Heart left ventricle (tissue), 16 donors: ENCODE data around the gene UFL1. TPM values are rescaled to one million over a fixed set of nuclear protein-coding genes. Genes with fewer than 3 reads are reported as not detected.
A peak's percentile ranks its signal among the peaks of the same experiment; 100 is the strongest.
"Not testable (repeated sequence)": the region's sequence is repeated elsewhere in the genome, so short reads cannot be mapped to it uniquely, and the experiment has no call there.

Source experiments
- ATAC-seq, 4 donors: fragments of 200-7000 bp; cut with Tn5 transposase; one replicate each; pipeline ENCODE4 v1.9.1; 2020 to 2022; ENCODE audit warnings: moderate library complexity in 4 of 4, mild to moderate bottlenecking in 3 of 4, moderate number of reproducible peaks in 1 of 4
- DNase-seq, 5 donors: peaks; one replicate each; pipeline ENCODE4 v3.0.0-alpha.2; 2020
- H3K27ac ChIP-seq, 12 donors: fragments of 200-600 bp; sonication (generic) in 4 of 12; one replicate each; pipeline versions ENCODE4 v1.5.0 to v1.8.0; 2016 to 2022; ENCODE audit warnings: mild to moderate bottlenecking in 2 of 12
- H3K27me3 ChIP-seq, 9 donors: fragments of 200-600 bp; sonication (generic) in 2 of 9; one replicate each; pipeline versions ENCODE4 v1.5.1 to v1.8.0; 2016 to 2022; ENCODE audit warnings: mild to moderate bottlenecking in 3 of 9
- H3K36me3 ChIP-seq, 9 donors: fragments of 200-600 bp; sonication (generic) in 2 of 9; one replicate each; pipeline versions ENCODE4 v1.5.0 to v1.8.0; 2018 to 2022; ENCODE audit warnings: mild to moderate bottlenecking in 2 of 9
- H3K4me1 ChIP-seq, 12 donors: fragments of 200-600 bp; sonication (generic) in 4 of 12; one replicate each; pipeline versions ENCODE4 v1.5.0 to v1.8.0; 2016 to 2022; ENCODE audit warnings: mild to moderate bottlenecking in 3 of 12
- H3K4me3 ChIP-seq, 12 donors: fragments of 200-600 bp; sonication (generic) in 4 of 12; one replicate each; pipeline versions ENCODE4 v1.5.0 to v1.8.0; 2017 to 2022; ENCODE audit warnings: mild to moderate bottlenecking in 9 of 12, moderate library complexity in 4 of 12
- H3K9me3 ChIP-seq, 12 donors: fragments of 200-600 bp; sonication (generic) in 4 of 12; one replicate each; pipeline versions ENCODE4 v1.5.0 to v1.8.0; 2016 to 2022; ENCODE audit warnings: mild to moderate bottlenecking in 1 of 12
- CTCF ChIP-seq, 12 donors: fragments of 200-600 bp; sonication (generic) in 4 of 12; IDR thresholded peaks; one replicate each; pipeline versions ENCODE4 v1.5.0 to v1.8.0; 2018 to 2022; ENCODE audit warnings: antibody characterized with exemption in 12 of 12, mild to moderate bottlenecking in 5 of 12
- POLR2A ChIP-seq, 2 donors: fragments of 450-650 bp; IDR thresholded peaks; one replicate each; pipeline ENCODE4 v1.6.1; 2017; ENCODE audit warnings: antibody characterized with exemption in 2 of 2, mild to moderate bottlenecking in 2 of 2, moderate library complexity in 2 of 2
- WGBS, 4 donors: extraction: QIAGEN DNeasy Blood & Tissue Kit in 2 of 4; methylation state at CpG; one replicate each; pipeline versions ENCODE4 v1.1.5 to v1.1.7; 2013 to 2018; 5-methylcytosine and 5-hydroxymethylcytosine counted together
- intact Hi-C, 10 donors: fragments of 100-400 bp; cut with DNase I; formaldehyde crosslinking; loops; one replicate each; pipeline versions ENCODE4 v1.11.1 to v1.14.2; 2022
- long read RNA-seq, 3 donors: library from polyadenylated mRNA; unstranded; transcript quantifications; one replicate each; pipeline ENCODE4 v2.0.0, GENCODE V29; 2020 to 2021
- polyA plus RNA-seq, 2 donors: library from polyadenylated mRNA; stranded (reverse); fragments of 200-250 nt; gene quantifications; one replicate each; pipeline ENCODE4 v1.2.3, GENCODE V29; 2013
- total RNA-seq, 9 donors: library from RNA; depleted of rRNA in 2 of 9; stranded (reverse); fragments of >200 nt in 2 of 9; fragmentation: NEBNext Ultra II Directional in 3 of 9; extraction: Animal tissue kit (Norgen Biotek cat#: 25700) in 3 of 9; gene quantifications; one replicate each; pipeline versions ENCODE4 v1.1.0 to v1.2.4, GENCODE V29; 2016 to 2023
- donor health status: ischemic (EF 13 %, LVEDD 7.1; RV severe dilation, severe dysfunction).
- donor health status: healthy with polysubstance abuse.
- donor health status: DM: no; HTN: yes; CAD: no.
- donor health status: DM: no; HTN: no; CAD: no.
- donor health status: ischemic (EF 25% LVEDD 6.9; RV normal size, moderate dysfunction).
- donor health status: ischemic (EF 25% LVEDD 5.7; RV mildly dilated, moderate dysfunction).
- donor health status: healthy.
- donor health status: DM: yes; HTN: yes; CAD: no.
- donor health status: ischemic (EF 35%, LVEDD 5.7; RV mildly dilated, moderate dysfunction).
- donor health status: nonischemic (EF 11% LVEDD 7.7; RV severe dilation, severe dysfunction).
- donor health status: DM: yes; HTN: yes; CAD: no.
- donor health status: PGD.
- donor health status: ischemic (EF 29% LVEDD 5.4; RV normal size, mild dysfunction).
- donor health status: nonischemic (EF 23%, LVEDD 6.1; RV moderate dilation, normal function).

UFL1 gene
- total RNA-seq (10 to 100 TPM; 19.0 to 30.3 (median 24.8) TPM), polyA plus RNA-seq (10 to 100 TPM; 10.3 to 15.1 TPM)
- long read RNA-seq, donor 1, full-length matches to known transcripts = 9 of 35 reads
- long read RNA-seq, donor 1, partial matches to known transcripts = 24 of 35 reads
- long read RNA-seq, donor 1, other reads (novel, unspliced or antisense) = 2 of 35 reads
- long read RNA-seq, donor 2, full-length matches to known transcripts = 14 of 126 reads
- long read RNA-seq, donor 2, partial matches to known transcripts = 104 of 126 reads
- long read RNA-seq, donor 2, other reads (novel, unspliced or antisense) = 8 of 126 reads
- long read RNA-seq, donor 3, full-length matches to known transcripts = 9 of 31 reads
- long read RNA-seq, donor 3, partial matches to known transcripts = 20 of 31 reads
- long read RNA-seq, donor 3, other reads (novel, unspliced or antisense) = 2 of 31 reads

DNA sequence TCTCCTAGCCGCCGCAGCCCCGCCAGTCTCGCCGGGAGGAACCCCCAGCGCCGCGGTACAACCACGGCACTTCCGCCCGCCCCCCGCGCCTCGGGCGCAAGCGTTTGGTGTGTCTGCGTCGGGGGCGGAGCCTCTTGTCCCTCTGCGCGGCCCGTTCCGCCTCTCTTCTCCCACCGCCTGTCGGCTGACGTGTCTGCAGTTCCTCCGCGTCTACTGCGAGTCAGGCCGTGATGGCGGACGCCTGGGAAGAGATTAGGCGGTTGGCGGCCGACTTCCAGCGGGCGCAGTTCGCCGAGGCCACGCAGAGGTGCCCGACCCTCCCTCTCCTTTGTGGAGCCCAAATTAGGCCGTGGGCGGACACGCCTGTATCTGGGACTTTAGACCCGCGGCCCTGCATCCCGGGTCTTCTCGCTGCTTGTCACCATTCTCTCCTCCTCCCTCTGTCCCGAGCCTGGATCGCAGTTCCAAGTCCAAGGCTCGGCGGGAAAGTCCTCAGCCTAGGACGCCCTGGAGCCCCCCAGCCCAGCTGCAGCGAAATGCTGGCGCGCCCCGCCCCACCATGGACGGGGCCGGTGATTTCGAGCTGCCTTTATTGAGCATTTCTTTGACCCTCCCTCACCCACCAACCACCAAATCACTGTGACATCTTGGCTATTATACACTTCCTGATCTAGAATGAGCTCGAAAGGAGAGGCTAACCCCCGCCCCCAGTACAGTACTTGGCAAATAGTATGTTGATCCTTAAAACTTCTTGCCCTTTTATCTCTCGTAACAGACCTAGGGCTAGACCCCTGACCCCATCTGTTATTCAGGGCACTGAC is at the start of gene UFL1:
Gene UFL1 (plus strand): TSS at position 163 of the 821 bp plus-strand sequence. CDS start 68 bp downstream, at position 231.
- DNase-seq = peak; percentile 95 to 97 (median 96)
- H3K4me3 ChIP-seq = peak within 1 kb of the TSS; percentile 70 to 93 (median 84)
- ATAC-seq = peak; percentile 100

GRCh38 chr6:96472291-96472690 is 49.3 kb upstream of the UFL1 start:
- intact Hi-C loops, H3K4me3 ChIP-seq, H3K36me3 ChIP-seq, DNase-seq, H3K4me1 ChIP-seq, ATAC-seq, H3K27me3 ChIP-seq, H3K27ac ChIP-seq: not testable (repeated sequence)
- peaks cover 0 to 30% (median 2%) of the 10 kb centered on the region in 12 donors for H3K9me3 ChIP-seq
- whole genome bisulfite sequencing, 4 donors = 42 to 54% (median 51%) methylated on average over 2 of the region's 2 CpGs

More for the DNA sequence above, at the start of gene UFL1:
- H3K4me1 ChIP-seq = peaks cover 0 to 31% (median 24%) of the 10 kb centered on the region in 12 donors
- H3K9me3 ChIP-seq = no peaks in the 10 kb centered on the region
- H3K27ac ChIP-seq = peak within 1 kb of the TSS; percentile 83 to 98 (median 96)
- peaks cover 0 to 35% (median 30%) of the 10 kb centered on the region in 9 donors for H3K36me3 ChIP-seq
- WGBS, 4 donors = 0 to 1% (median 0%) methylated on average over 50 to 63 of the region's 63 CpGs
- intact Hi-C loops = loop anchor here in 2 of 10 donors (10.0 kb wide), 2 partner anchors 373 to 947 kb away; partner anchors contain the start of genes NDUFAF4 (in 2 of the 2) and MANEA (in 1 of the 2)
- H3K27me3 ChIP-seq = no peaks in the 10 kb centered on the region
- TF ChIP-seq CTCF (IDR thresholded peaks at IDR 0.05) (peak in 1 of 12 donors; percentile 40), POLR2A (IDR thresholded peaks at IDR 0.05) (peak; percentile 32 to 81)

DNA sequence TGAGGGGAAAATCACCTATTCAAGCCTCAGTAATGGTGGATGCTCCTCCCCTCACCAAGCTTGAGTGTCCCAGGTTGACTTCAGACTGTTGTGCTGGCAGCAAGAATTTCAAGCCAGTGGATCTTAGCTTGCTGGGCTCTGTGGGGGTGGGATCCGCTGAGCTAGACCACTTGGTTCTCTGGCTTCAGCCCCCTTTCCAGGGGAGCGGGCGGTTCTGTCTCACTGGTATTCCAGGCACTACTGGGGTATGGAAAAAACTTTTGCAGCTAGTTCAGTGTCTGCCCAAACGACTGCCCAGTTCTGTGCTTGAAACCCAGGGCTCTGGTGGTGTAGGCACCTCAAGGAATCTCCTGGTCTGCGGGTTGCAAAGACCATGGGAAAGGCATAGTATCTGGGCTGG is 42.9 kb upstream of the UFL1 start:
- Histone ChIP-seq H3K4me3 (no peak overlapping the region), H3K36me3 (no peaks in the 10 kb centered on the region), H3K27ac (no peak overlapping the region), H3K4me1 (no peaks in the 10 kb centered on the region), H3K27me3 (no peaks in the 10 kb centered on the region), H3K9me3 (peaks cover 0 to 59% (median 8%) of the 10 kb centered on the region in 12 donors)
- intact Hi-C loops = no loop called here
- 77 to 88% (median 84%) methylated on average over 5 of the region's 5 CpGs for WGBS, 4 donors
- TF ChIP-seq POLR2A (IDR thresholded peaks at IDR 0.05) (no peak), CTCF (IDR thresholded peaks at IDR 0.05) (no peak)
- ATAC-seq (no peak), DNase-seq (no peak)

GRCh38 chr6:96491926-96492325 is 29.7 kb upstream of the UFL1 start:
- intact Hi-C loops = no loop called here
- WGBS, 4 donors = 90 to 96% (median 94%) methylated on average over 2 of the region's 2 CpGs
- TF ChIP-seq POLR2A (IDR thresholded peaks at IDR 0.05) (no peak), CTCF (IDR thresholded peaks at IDR 0.05) (no peak)
- Histone ChIP-seq H3K4me1 (no peaks in the 10 kb centered on the region), H3K27me3 (no peaks in the 10 kb centered on the region), H3K27ac (no peak overlapping the region), H3K4me3 (no peak overlapping the region), H3K9me3 (peaks cover 0 to 91% (median 39%) of the 10 kb centered on the region in 12 donors), H3K36me3 (no peaks in the 10 kb centered on the region)
- DNase-seq (no peak), ATAC-seq (no peak)
